COR-L47 (cell line): ENCODE data around the gene CDKN2AIP.
"Not testable (repeated sequence)": the region's sequence is repeated elsewhere in the genome, so short reads cannot be mapped to it uniquely, and the experiment has no call there.

Experiments
- DNase-seq: peaks from one replicate; lab custom pipeline; 2025; lab: John Stamatoyannopoulos, UW

Gene CDKN2AIP

GRCh38 chr4:183448436-183448835 is 4.0 kb downstream of the CDKN2AIP start:
- no peak for DNase-seq

GRCh38 chr4:183449193-183449882 is 4.9 kb downstream of the CDKN2AIP start:
- DNase-seq: no peak

GRCh38 chr4:183450108-183450507 is 5.7 kb downstream of the CDKN2AIP start:
- no peak for DNase-seq

- no peak for DNase-seq
Observed at GRCh38 chr4:183455431-183456195, 11.2 kb downstream of the CDKN2AIP start.

GRCh38 chr4:183458005-183458404 is 13.6 kb downstream of the CDKN2AIP start:
- DNase-seq: no peak

- DNase-seq: not testable (repeated sequence)
Observed at GRCh38 chr4:183463903-183464619, 19.6 kb downstream of the CDKN2AIP start.

- DNase-seq: not testable (repeated sequence)
Observed at GRCh38 chr4:183465879-183466278, 21.4 kb downstream of the CDKN2AIP start.

- DNase-seq: no peak
Observed at GRCh38 chr4:183467246-183467645, 22.8 kb downstream of the CDKN2AIP start.

- DNase-seq: no peak
Observed at GRCh38 chr4:183468210-183469095, 24.0 kb downstream of the CDKN2AIP start.

GRCh38 chr4:183469285-183469684 is 24.8 kb downstream of the CDKN2AIP start:
- DNase-seq: no peak

- DNase-seq: no peak
Observed at GRCh38 chr4:183469936-183470335, 25.5 kb downstream of the CDKN2AIP start.

- no peak for DNase-seq
Observed at GRCh38 chr4:183470821-183471220, 26.4 kb downstream of the CDKN2AIP start.

GRCh38 chr4:183471946-183472708 is 27.7 kb downstream of the CDKN2AIP start:
- peak; percentile 75 for DNase-seq

- DNase-seq: no peak
Observed at GRCh38 chr4:183478123-183478522, 33.7 kb downstream of the CDKN2AIP start.

GRCh38 chr4:183478926-183479325 is 34.5 kb downstream of the CDKN2AIP start:
- no peak for DNase-seq

GRCh38 chr4:183482515-183483095 is 38.2 kb downstream of the CDKN2AIP start:
- not testable (repeated sequence) for DNase-seq

GRCh38 chr4:183483997-183484396 is 39.6 kb downstream of the CDKN2AIP start:
- DNase-seq: no peak

- DNase-seq: no peak
Observed at GRCh38 chr4:183485411-183486160, 41.1 kb downstream of the CDKN2AIP start.

- DNase-seq: no peak
Observed at GRCh38 chr4:183492791-183493222, 48.4 kb downstream of the CDKN2AIP start.

- no peak for DNase-seq
Observed at GRCh38 chr4:183493246-183493645, 48.8 kb downstream of the CDKN2AIP start.
